Measurements from ENCODE around the gene MAN2B2. TPM values are rescaled to one million over a fixed set of nuclear protein-coding genes. Genes with fewer than 3 reads are reported as not detected.

The MAN2B2 gene
- total RNA-seq, 1 donor from 2014 or later, result 24.2 TPM

DNA sequence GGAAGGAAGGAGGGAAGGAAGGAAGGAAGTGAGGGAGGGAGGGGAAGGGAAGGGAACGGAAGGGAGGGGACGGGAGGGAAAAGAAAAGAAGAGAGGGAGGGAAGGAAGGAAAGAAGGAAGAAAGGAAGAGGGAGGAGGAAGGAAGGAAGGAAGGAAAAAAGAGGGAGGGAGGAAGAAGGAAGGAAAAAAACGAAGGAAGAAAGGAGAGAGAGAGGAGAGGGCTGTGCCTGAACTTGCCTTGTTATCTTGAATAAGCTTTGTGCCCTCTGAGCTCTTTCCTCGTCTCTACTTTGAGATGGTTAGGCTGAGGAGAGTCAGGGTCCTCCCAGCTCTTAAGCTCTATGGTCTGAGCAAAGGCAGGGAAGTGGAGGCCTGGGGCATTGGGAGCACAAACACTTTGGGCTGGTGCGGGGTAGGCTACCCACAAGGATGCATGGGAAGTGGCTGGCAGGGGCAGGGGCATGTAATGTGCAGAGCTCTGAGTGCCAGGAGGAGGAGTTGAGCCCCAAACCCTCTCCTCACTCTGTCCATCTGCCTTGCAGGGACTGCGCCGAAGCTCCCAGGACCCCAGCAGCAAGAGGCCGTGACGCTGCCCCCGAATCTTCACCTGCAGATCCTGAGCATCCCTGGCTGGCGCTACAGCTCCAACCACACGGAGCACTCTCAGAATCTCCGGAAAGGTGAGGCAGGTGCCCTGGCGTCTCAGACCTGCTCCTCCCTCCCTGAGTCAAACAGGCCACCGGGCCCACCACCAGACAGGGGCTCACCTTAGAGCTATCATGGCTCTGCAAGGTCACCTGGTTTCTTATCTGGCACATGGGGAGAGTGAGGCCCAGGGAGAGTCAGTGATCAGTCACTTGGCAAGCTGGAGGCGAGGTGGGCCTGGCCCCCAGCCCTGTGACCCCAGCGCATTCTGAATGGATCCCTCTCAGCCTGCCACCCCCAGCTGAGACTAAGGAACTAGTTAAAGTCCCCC, 39.0 kb downstream of the MAN2B2 start:
- Mint-ChIP-seq H3K27me3 (no peaks in the 10 kb centered on the region), H3K27ac (no peak overlapping the region), H3K4me3 (no peak overlapping the region), H3K4me1 (no peaks in the 10 kb centered on the region), H3K9me3 (no peaks in the 10 kb centered on the region), H3K36me3 (ENCODE audit: low read depth) (peaks cover 90% of the 10 kb centered on the region)
- ChIA-PET CTCF (no interaction called here), POLR2A (no interaction called here)
- intact Hi-C loops (cut with micrococcal nuclease), result no loop called here
- TF ChIP-seq, protein P1, sequence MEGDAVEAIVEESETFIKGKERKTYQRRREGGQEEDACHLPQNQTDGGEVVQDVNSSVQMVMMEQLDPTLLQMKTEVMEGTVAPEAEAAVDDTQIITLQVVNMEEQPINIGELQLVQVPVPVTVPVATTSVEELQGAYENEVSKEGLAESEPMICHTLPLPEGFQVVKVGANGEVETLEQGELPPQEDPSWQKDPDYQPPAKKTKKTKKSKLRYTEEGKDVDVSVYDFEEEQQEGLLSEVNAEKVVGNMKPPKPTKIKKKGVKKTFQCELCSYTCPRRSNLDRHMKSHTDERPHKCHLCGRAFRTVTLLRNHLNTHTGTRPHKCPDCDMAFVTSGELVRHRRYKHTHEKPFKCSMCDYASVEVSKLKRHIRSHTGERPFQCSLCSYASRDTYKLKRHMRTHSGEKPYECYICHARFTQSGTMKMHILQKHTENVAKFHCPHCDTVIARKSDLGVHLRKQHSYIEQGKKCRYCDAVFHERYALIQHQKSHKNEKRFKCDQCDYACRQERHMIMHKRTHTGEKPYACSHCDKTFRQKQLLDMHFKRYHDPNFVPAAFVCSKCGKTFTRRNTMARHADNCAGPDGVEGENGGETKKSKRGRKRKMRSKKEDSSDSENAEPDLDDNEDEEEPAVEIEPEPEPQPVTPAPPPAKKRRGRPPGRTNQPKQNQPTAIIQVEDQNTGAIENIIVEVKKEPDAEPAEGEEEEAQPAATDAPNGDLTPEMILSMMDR (IDR thresholded peaks at IDR 0.05), result no peak
- ATAC-seq (ENCODE audit: low read depth) (no peak), DNase-seq (no peak)

GRCh38 chr4:6614701-6615230, 39.8 kb downstream of the MAN2B2 start:
- intact Hi-C loops (cut with micrococcal nuclease), result no loop called here
- H3K4me1 Mint-ChIP-seq, result no peaks in the 10 kb centered on the region
- H3K27me3 Mint-ChIP-seq, result no peaks in the 10 kb centered on the region
- ATAC-seq (ENCODE audit: low read depth) (no peak), DNase-seq (no peak)
- peaks cover 86% of the 10 kb centered on the region for H3K36me3 Mint-ChIP-seq (ENCODE audit: low read depth)
- ChIA-PET CTCF (no interaction called here), POLR2A (no interaction called here)
- TF ChIP-seq, protein P1 (IDR thresholded peaks at IDR 0.05), result no peak
- no peak overlapping the region for H3K4me3 Mint-ChIP-seq
- H3K27ac Mint-ChIP-seq, result no peak overlapping the region
- no peaks in the 10 kb centered on the region for H3K9me3 Mint-ChIP-seq

- ATAC-seq (ENCODE audit: low read depth) (no peak), DNase-seq (no peak)
- Mint-ChIP-seq H3K9me3 (no peaks in the 10 kb centered on the region), H3K36me3 (ENCODE audit: low read depth) (peaks cover 85% of the 10 kb centered on the region), H3K27ac (no peak overlapping the region), H3K27me3 (no peaks in the 10 kb centered on the region), H3K4me3 (no peak overlapping the region), H3K4me1 (no peaks in the 10 kb centered on the region)
- TF ChIP-seq, protein P1 (IDR thresholded peaks at IDR 0.05), result no peak
- intact Hi-C loops (cut with micrococcal nuclease), result no loop called here
- ChIA-PET CTCF (no interaction called here), POLR2A (no interaction called here)
Measured at GRCh38 chr4:6616087-6616995, 41.4 kb downstream of the MAN2B2 start.

GRCh38 chr4:6617246-6617645, 42.3 kb downstream of the MAN2B2 start:
- Mint-ChIP-seq H3K27me3 (no peaks in the 10 kb centered on the region), H3K4me1 (no peaks in the 10 kb centered on the region), H3K36me3 (ENCODE audit: low read depth) (peaks cover 84% of the 10 kb centered on the region), H3K9me3 (no peaks in the 10 kb centered on the region), H3K4me3 (no peak overlapping the region), H3K27ac (no peak overlapping the region)
- ChIA-PET CTCF (no interaction called here), POLR2A (no interaction called here)
- intact Hi-C loops (cut with micrococcal nuclease), result no loop called here
- ATAC-seq (ENCODE audit: low read depth), result no peak
- DNase-seq, result no peak
- TF ChIP-seq, protein P1 (IDR thresholded peaks at IDR 0.05), result no peak
